Transverse colon (tissue), 4 donors: Measurements from ENCODE around the gene EPHA5. TPM values are rescaled to one million over a fixed set of nuclear protein-coding genes. Genes with fewer than 3 reads are reported as not detected.

Source experiments
- DNase-seq: peaks from one replicate; pipeline ENCODE4 v3.0.0-alpha.2; 2019
- H3K27ac ChIP-seq, 4 donors: fragments of 200-600 bp; sonication (generic); 2 replicates each; pipeline ENCODE4 v1.5.1; 2016 to 2018; ENCODE audit warnings: inconsistent platforms in 4 of 4
- H3K27me3 ChIP-seq: fragments of 200-600 bp; sonication (generic); 2 replicates; pipeline ENCODE4 v1.5.1; 2017; ENCODE audit warnings: inconsistent platforms
- H3K36me3 ChIP-seq, 4 donors: fragments of 200-600 bp; sonication (generic); 2 replicates each; pipeline ENCODE4 v1.5.1; 2017 to 2019; ENCODE audit warnings: inconsistent platforms in 4 of 4
- H3K4me1 ChIP-seq, 4 donors: fragments of 200-600 bp; sonication (generic); 2 replicates each; pipeline ENCODE4 v1.5.1; 2017 to 2020; ENCODE audit warnings: inconsistent platforms in 4 of 4
- H3K4me3 ChIP-seq, 4 donors: fragments of 200-600 bp; sonication (generic); 1 replicate in 1 of 4; 2 replicates in 3 of 4; pipeline versions ENCODE4 v1.5.1 to v1.6.1; 2017 to 2019; ENCODE audit warnings: inconsistent platforms in 4 of 4
- H3K9me3 ChIP-seq, 2 donors: fragments of 200-600 bp; sonication (generic); 2 replicates each; pipeline ENCODE4 v1.5.1; 2017 to 2019; ENCODE audit warnings: inconsistent platforms in 2 of 2
- EP300 ChIP-seq: sonication (generic); formaldehyde crosslinking; IDR thresholded peaks from one replicate; pipeline ENCODE4 v1.6.1; 2017; ENCODE audit warnings: antibody characterized with exemption, low read depth
- POLR2A ChIP-seq: fragments of 450-650 bp; IDR thresholded peaks from one replicate; pipeline ENCODE4 v1.6.1; 2016; ENCODE audit warnings: antibody characterized with exemption, mild to moderate bottlenecking, moderate library complexity
- POLR2AphosphoS5 ChIP-seq, 3 donors: sonication (generic); formaldehyde crosslinking; IDR thresholded peaks; one replicate each; pipeline ENCODE4 v1.6.1; 2016; ENCODE audit warnings: antibody characterized with exemption in 3 of 3
- WGBS, 2 donors: methylation state at CpG; one replicate each; pipeline ENCODE4 v1.1.5; 2018; ENCODE audit warnings: low coverage in 1 of 2; 5-methylcytosine and 5-hydroxymethylcytosine counted together
- in situ Hi-C, 4 donors: fragments of 200-750 bp; cut with MboI; loops; one replicate each; pipeline versions ENCODE4 v1.15.0 to v1.15.1; 2017; ENCODE audit warnings: low sequenced_read_pairs in 3 of 4, low pct_ligation_motif_present in 1 of 4, low pct_unique_long_range_greater_than_20kb in 1 of 4
- intact Hi-C: fragments of 100-400 bp; cut with DNase I; formaldehyde crosslinking; loops from one replicate; pipeline ENCODE4 v1.15.1; 2023; ENCODE audit warnings: low total_unique reads
- total RNA-seq, 4 donors: library from RNA; depleted of rRNA; stranded (reverse); fragments of >200 nt; gene quantifications; one replicate each; pipeline ENCODE4 v1.1.0, GENCODE V29; 2016
- TF ChIP-seq, protein P1 (sequence below), 5 experiments: fragments of 200-600 bp in 3 of 5; fragments of 450-650 bp in 2 of 5; sonication (generic) in 3 of 5; IDR thresholded peaks; 1 replicate in 2 of 5; 2 replicates in 3 of 5; pipeline ENCODE4 v1.5.1; 2016 to 2017; ENCODE audit warnings: antibody characterized with exemption in 5 of 5, inconsistent platforms in 3 of 5, mild to moderate bottlenecking in 2 of 5, moderate library complexity in 1 of 5

EPHA5 gene
- total RNA-seq, 4 donors from 2014 or later, result 0.14 to 0.60 (median 0.32) TPM; not detected in 1

DNA sequence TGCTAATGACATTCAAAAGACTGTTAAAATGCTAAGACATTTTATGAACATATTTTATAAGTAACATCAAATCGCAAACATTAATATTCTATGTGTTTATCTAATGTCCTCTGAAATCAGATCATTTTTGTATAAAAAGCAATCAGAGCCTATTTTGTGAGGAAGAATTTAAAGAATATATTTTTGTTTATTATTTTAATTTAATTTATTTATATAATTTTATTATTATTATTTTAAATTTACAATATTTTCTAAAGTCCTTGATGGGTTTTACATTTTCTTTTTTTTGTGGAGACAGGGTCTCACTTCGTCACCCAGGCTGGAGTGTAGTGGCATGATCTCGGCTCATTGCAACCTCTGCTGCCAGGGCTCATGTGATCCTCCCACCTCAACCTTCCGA lies 262.8 kb downstream of the EPHA5 start:
- Histone ChIP-seq H3K4me3 (no peak overlapping the region), H3K27ac (no peak overlapping the region), H3K9me3 (no peaks in the 10 kb centered on the region), H3K4me1 (no peaks in the 10 kb centered on the region), H3K27me3 (no peaks in the 10 kb centered on the region), H3K36me3 (no peaks in the 10 kb centered on the region)
- intact Hi-C loops, result no loop called here
- in situ Hi-C loops, result no loop called here
- no peak for DNase-seq
- 72 to 89% methylated on average over 4 of the region's 4 CpGs for WGBS, 2 donors
- TF ChIP-seq, protein P1, sequence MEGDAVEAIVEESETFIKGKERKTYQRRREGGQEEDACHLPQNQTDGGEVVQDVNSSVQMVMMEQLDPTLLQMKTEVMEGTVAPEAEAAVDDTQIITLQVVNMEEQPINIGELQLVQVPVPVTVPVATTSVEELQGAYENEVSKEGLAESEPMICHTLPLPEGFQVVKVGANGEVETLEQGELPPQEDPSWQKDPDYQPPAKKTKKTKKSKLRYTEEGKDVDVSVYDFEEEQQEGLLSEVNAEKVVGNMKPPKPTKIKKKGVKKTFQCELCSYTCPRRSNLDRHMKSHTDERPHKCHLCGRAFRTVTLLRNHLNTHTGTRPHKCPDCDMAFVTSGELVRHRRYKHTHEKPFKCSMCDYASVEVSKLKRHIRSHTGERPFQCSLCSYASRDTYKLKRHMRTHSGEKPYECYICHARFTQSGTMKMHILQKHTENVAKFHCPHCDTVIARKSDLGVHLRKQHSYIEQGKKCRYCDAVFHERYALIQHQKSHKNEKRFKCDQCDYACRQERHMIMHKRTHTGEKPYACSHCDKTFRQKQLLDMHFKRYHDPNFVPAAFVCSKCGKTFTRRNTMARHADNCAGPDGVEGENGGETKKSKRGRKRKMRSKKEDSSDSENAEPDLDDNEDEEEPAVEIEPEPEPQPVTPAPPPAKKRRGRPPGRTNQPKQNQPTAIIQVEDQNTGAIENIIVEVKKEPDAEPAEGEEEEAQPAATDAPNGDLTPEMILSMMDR (IDR thresholded peaks at IDR 0.05), result no peak
- no peak for TF ChIP-seq EP300
- TF ChIP-seq POLR2AphosphoS5 (IDR thresholded peaks at IDR 0.05), result no peak
- no peak for TF ChIP-seq POLR2A

DNA sequence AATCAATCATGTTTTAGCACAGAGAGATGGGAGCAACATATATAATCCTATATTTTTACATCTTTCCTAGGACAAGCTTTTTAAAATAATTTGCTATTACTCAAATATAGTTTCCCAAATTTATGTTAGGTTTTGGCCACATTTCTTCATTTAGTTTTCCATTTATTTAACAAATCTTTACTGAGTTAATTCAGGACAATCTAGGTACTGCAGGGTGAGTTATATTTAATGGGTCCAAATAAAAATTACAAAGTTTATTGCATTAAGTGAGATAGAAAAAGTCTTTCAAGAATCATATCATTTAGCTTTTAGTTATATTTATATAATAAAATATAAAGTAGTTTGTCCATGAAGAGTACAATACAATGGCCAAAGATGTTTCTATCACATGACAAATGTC lies 269.2 kb downstream of the EPHA5 start:
- in situ Hi-C loops (no loop called here), intact Hi-C loops (no loop called here)
- no peaks in the 10 kb centered on the region for H3K36me3 ChIP-seq
- H3K27ac ChIP-seq, result no peak overlapping the region
- H3K4me3 ChIP-seq, result no peak overlapping the region
- no peaks in the 10 kb centered on the region for H3K4me1 ChIP-seq
- no peak for TF ChIP-seq POLR2A
- TF ChIP-seq, protein P1 (IDR thresholded peaks at IDR 0.05), result peak in 1 of 5 experiments; percentile 15
- H3K9me3 ChIP-seq, result no peaks in the 10 kb centered on the region
- no peak for DNase-seq
- no peaks in the 10 kb centered on the region for H3K27me3 ChIP-seq

DNA sequence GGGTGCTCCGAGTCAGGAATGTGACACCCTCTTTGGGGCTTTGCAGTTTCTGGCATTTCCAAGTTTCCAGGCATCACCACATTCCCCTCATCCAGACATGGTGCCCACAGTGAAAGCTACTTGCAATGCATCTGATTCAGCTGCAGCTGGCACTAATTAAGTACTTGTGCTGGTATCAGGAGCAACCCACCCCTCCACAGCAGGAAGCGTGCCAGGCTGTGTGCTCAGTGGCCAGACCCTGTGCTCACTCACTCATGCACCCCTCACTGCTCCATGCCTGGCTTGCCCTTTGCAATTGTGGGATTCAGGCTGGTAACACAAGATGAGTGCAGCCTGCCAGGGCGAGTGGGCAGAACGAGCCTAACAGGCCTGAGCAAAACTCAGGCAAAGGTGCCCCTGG lies 271.2 kb downstream of the EPHA5 start:
- H3K36me3 ChIP-seq, result no peaks in the 10 kb centered on the region
- H3K27me3 ChIP-seq, result no peaks in the 10 kb centered on the region
- no peak for DNase-seq
- H3K27ac ChIP-seq, result no peak overlapping the region
- TF ChIP-seq, protein P1 (IDR thresholded peaks at IDR 0.05), result no peak
- TF ChIP-seq POLR2A (no peak), EP300 (no peak), POLR2AphosphoS5 (IDR thresholded peaks at IDR 0.05) (no peak)
- no peaks in the 10 kb centered on the region for H3K4me1 ChIP-seq
- intact Hi-C loops (no loop called here), in situ Hi-C loops (no loop called here)
- H3K9me3 ChIP-seq, result no peaks in the 10 kb centered on the region
- no peak overlapping the region for H3K4me3 ChIP-seq
- WGBS, 2 donors, result 40% methylated on average over 4 of the region's 4 CpGs; no CpG with 5 or more reads in 1 of the 2 donors

DNA sequence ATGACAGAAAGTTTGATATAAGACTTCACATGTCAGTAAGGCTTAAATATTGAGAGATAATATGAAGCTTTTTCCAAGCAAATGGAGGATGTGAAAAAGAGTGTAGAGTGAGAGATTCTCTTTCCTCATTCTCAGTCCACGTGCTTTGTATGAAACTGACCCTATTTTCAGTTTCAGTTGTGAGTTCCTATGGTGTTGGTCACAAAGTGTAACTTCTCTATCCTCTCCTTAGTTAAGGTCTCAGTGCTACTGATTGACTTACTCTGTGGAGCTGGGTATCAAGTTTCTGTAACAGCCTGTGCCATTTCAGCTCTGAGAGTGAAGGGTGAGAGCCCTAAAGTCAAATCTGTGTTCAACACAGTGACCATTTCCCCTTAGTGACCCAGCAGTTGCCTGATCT lies 277.2 kb downstream of the EPHA5 start:
- no peaks in the 10 kb centered on the region for H3K4me1 ChIP-seq
- H3K27ac ChIP-seq, result no peak overlapping the region
- intact Hi-C loops (no loop called here), in situ Hi-C loops (no loop called here)
- no peak overlapping the region for H3K4me3 ChIP-seq
- no peak for DNase-seq
- H3K36me3 ChIP-seq, result no peaks in the 10 kb centered on the region
- TF ChIP-seq POLR2A, result no peak
- no peak for TF ChIP-seq EP300
- no peak for TF ChIP-seq POLR2AphosphoS5 (IDR thresholded peaks at IDR 0.05)
- TF ChIP-seq, protein P1 (IDR thresholded peaks at IDR 0.05), result no peak
- no peaks in the 10 kb centered on the region for H3K27me3 ChIP-seq
- WGBS, 2 donors, result 25 to 38% methylated on average over 1 of the region's 1 CpG
- no peaks in the 10 kb centered on the region for H3K9me3 ChIP-seq
